HUDEP-2 (cell line): ENCODE data around the gene ADGRB3.

Source experiments
- DNase-seq, 76 experiments: peaks; one replicate each; lab custom pipeline; 2025; ENCODE audit not compliant: unreplicated experiment in 76 of 76; lab: John Stamatoyannopoulos, UW

ADGRB3 gene

DNA sequence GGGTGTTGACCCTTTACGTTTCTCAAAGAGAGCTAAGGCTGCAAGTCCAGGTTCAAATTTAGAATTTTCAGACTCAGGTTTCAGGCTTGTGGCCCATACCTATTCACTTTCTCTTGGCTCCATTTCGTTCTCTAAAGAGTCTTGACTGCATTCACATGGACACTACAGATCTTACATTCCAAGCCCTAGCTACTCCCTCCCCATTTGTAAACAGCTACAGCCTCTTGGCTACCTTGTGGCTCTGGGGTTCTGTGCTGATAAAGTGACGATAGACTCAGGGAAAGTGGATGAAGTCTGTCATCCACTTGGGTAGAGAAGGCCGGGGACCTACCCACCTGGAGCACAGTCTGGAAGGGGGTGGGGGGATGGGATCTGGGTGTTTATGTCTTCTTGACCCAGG, 658.4 kb downstream of the ADGRB3 start:
- DNase-seq: no peak

- DNase-seq: no peak
These were observed 659.3 kb downstream of the ADGRB3 start for GRCh38 chr6:69294407-69294806.

- no peak for DNase-seq
These were observed 659.8 kb downstream of the ADGRB3 start for GRCh38 chr6:69294862-69295261.

- DNase-seq: no peak
These were observed 668.3 kb downstream of the ADGRB3 start for GRCh38 chr6:69303382-69303781.

DNA sequence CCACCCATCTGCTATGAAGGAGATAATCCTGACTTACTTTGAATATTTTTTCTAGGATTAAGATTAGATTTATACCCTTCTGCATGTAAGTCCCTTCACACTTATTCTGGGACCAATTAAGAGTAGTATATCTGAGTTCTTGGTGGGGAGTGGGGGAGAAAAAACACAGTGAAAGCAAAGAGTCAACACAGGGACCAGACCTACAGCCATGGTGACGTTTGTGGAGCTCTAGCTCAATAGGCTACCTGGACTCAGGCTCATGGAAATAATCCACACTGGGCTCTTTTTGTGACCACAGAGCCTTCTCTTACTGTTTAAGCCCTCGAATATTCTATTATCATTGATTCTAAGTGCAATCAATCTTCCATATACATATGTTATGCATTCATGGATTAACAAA, 670.4 kb downstream of the ADGRB3 start:
- no peak for DNase-seq

GRCh38 chr6:69308584-69308983, 673.5 kb downstream of the ADGRB3 start:
- DNase-seq: no peak

GRCh38 chr6:69311888-69312287, 676.8 kb downstream of the ADGRB3 start:
- no peak for DNase-seq

- no peak for DNase-seq
These were observed 678.9 kb downstream of the ADGRB3 start for GRCh38 chr6:69314001-69314400.

GRCh38 chr6:69314531-69314930, 679.4 kb downstream of the ADGRB3 start:
- DNase-seq: no peak

GRCh38 chr6:69331886-69332285, 696.8 kb downstream of the ADGRB3 start:
- no peak for DNase-seq

DNA sequence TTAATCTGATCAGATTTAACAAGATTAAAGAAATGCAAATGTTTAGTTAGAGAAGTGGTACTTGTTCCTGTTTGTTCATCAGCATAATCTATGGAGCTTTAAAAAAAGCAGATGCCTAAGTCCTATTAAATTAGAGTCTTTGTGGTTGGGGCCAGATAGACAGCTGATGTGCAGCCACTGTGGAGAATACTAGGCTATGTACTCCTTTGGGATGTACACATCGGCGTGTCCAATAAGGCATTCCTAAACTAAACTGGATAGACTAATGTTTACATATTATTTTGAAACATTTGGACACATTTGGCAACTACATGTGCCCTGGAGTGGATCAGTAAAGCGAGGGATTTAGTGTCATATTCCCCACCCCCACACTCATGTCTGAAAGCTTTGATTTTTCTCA, 702.2 kb downstream of the ADGRB3 start:
- DNase-seq: no peak

- no peak for DNase-seq
These were observed 703.5 kb downstream of the ADGRB3 start for GRCh38 chr6:69338431-69339162.

DNA sequence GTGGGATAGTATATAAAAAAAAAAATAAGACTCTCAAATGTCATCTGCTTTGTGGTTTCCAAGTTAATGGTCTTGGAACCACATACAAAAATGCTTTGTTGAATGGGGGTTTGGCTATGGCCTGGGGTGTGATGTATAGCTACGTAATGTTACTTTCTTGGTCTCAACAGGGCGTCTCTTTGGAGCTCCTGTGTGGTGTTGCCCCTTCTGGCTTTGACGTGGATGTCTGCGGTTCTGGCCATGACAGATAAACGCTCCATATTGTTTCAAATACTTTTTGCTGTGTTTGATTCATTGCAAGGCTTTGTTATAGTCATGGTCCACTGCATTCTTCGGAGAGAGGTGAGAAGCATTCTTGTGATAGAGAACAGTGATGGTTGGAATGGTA, 704.1 kb downstream of the ADGRB3 start:
- DNase-seq: no peak

GRCh38 chr6:69340196-69340595, 705.1 kb downstream of the ADGRB3 start:
- DNase-seq: no peak

GRCh38 chr6:69343851-69344250, 708.8 kb downstream of the ADGRB3 start:
- no peak for DNase-seq

DNA sequence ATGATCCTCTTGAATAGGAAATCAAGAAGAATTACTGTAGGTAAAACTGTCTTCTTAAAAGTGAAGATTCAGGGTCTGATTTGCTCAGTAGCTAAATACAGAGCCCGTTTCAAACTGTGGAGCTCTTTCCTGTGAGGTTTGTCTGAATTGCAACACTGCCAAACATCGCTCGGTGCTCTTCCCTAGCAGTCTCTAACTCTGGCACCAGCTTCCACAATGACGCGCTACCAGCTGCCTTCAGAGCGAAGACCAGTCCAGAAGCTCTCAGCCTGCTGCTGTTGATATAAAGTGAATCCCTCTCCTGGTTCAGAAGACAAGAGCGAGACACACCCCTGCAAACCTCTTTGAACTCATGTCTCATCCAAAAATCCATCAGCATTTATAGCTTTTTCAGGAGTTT, 714.7 kb downstream of the ADGRB3 start:
- DNase-seq: no peak

GRCh38 chr6:69362209-69362608, 727.1 kb downstream of the ADGRB3 start:
- no peak for DNase-seq

- DNase-seq: no peak
These were observed 731.7 kb downstream of the ADGRB3 start for GRCh38 chr6:69366831-69367230.

DNA sequence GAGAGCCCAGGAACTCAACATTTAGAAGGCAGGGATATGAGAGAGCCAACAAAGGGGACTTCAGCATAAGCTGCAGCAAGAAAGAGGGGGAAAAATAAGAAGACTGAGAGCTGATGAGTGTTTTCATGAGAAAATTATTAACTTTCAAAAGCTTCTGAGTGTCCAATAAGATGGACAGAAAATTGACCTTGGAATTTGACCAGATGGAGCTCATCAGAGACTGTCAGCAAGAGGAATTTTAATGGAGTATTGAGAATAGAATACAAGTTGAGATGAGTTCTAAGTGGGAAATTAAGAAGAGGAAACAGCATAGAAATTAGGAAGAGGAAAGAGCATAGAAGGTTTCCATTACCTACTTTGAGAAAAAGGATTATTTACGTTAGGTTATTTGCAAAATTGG, 733.5 kb downstream of the ADGRB3 start:
- DNase-seq: no peak

- DNase-seq: no peak
These were observed 735.7 kb downstream of the ADGRB3 start for GRCh38 chr6:69370763-69371162.

GRCh38 chr6:69378326-69378725, 743.2 kb downstream of the ADGRB3 start:
- no peak for DNase-seq

DNA sequence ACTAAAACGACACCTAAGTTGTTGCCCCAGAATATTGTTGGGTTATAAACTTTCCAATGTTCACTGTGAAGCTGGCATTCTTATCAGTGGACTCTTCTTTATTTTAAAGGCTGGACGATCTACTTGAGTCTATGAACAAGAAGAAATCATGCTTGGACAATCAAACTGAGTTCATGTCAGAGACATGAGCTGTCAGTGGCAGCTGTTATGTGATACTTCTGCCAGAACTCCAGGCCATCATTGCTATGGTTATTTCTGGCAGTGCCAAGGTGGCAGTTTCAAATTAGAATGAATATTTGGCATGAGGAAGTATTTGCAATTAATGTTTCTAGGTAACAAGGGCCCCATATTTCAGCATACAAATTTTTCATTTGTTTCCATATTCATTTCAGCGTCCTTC, 744.4 kb downstream of the ADGRB3 start:
- DNase-seq: no peak

- no peak for DNase-seq
These were observed 748.5 kb downstream of the ADGRB3 start for GRCh38 chr6:69383627-69384026.
